Mesendoderm (in vitro differentiated cells): ENCODE results near the gene TRPM2.

Source experiments
- DNase-seq: peaks from one replicate; pipeline ENCODE4 v3.0.0; 2013
- H2AK5ac ChIP-seq: 2 replicates; pipeline ENCODE4 v1.6.1; 2013; ENCODE audit warnings: low read length, inconsistent platforms
- H2BK120ac ChIP-seq: 2 replicates; pipeline ENCODE4 v1.6.1; 2013; ENCODE audit warnings: low read depth, mild to moderate bottlenecking, low read length, moderate library complexity, mixed read lengths
- H2BK15ac ChIP-seq: replicated peaks from 2 replicates; pipeline ENCODE4 v1.6.1; 2013; ENCODE audit warnings: low read depth, mild to moderate bottlenecking, moderate library complexity
- H2BK5ac ChIP-seq: 2 replicates; pipeline ENCODE4 v1.6.1; 2013; ENCODE audit warnings: low read length, inconsistent platforms
- H3K18ac ChIP-seq: 2 replicates; pipeline ENCODE4 v1.6.1; 2013; ENCODE audit warnings: mild to moderate bottlenecking, low read length, mixed read lengths
- H3K23ac ChIP-seq: one replicate; pipeline ENCODE4 v1.6.1; 2013; ENCODE audit warnings: low read length
- H3K27ac ChIP-seq: 2 replicates; pipeline ENCODE4 v1.5.1; 2013; ENCODE audit warnings: low read depth, mild to moderate bottlenecking, inconsistent platforms, low read length, moderate library complexity
- H3K27me3 ChIP-seq: 2 replicates; pipeline ENCODE4 v1.6.1; 2013; ENCODE audit warnings: low read length, control low read depth, mild to moderate bottlenecking, inconsistent platforms; ENCODE audit not compliant: insufficient read depth, poor library complexity
- H3K36me3 ChIP-seq: 2 replicates; pipeline ENCODE4 v1.6.1; 2013; ENCODE audit warnings: low read length, inconsistent platforms; ENCODE audit not compliant: control insufficient read depth, insufficient read depth
- H3K4ac ChIP-seq: one replicate; pipeline ENCODE4 v1.6.1; 2013; ENCODE audit warnings: low read depth, mild to moderate bottlenecking, low read length, moderate library complexity
- H3K4me1 ChIP-seq: 2 replicates; pipeline ENCODE4 v1.6.1; 2013; ENCODE audit warnings: low read depth, low read length, inconsistent platforms; ENCODE audit not compliant: control insufficient read depth
- H3K4me2 ChIP-seq: 2 replicates; pipeline ENCODE4 v1.6.1; 2013; ENCODE audit warnings: low read length
- H3K4me3 ChIP-seq: 2 replicates; pipeline ENCODE4 v1.5.1; 2013; ENCODE audit warnings: mild to moderate bottlenecking, low read length
- H3K56ac ChIP-seq: one replicate; pipeline ENCODE4 v1.6.1; 2013; ENCODE audit warnings: low read length
- H3K79me1 ChIP-seq: 2 replicates; pipeline ENCODE4 v1.6.1; 2013; ENCODE audit warnings: low read length, inconsistent platforms
- H3K79me2 ChIP-seq: 2 replicates; pipeline ENCODE4 v1.6.1; 2013; ENCODE audit warnings: mild to moderate bottlenecking, low read length; ENCODE audit not compliant: control insufficient read depth, insufficient read depth
- H3K9ac ChIP-seq: 2 replicates; pipeline ENCODE4 v1.6.1; 2013; ENCODE audit warnings: low read length, inconsistent platforms
- H4K5ac ChIP-seq: one replicate; pipeline ENCODE4 v1.6.1; 2013; ENCODE audit warnings: low read length
- H4K8ac ChIP-seq: one replicate; pipeline ENCODE4 v1.6.1; 2013; ENCODE audit warnings: low read depth, mild to moderate bottlenecking, control low read depth, low read length, moderate library complexity
- WGBS: extraction: QIAGEN DNeasy Blood & Tissue Kit; methylation state at CpG from one replicate; pipeline ENCODE4 v1.1.7; 2013; ENCODE audit warnings: low lambda C conversion rate, missing lambda C conversion rate; ENCODE audit not compliant: insufficient coverage; ENCODE audit errors: extremely low coverage; 5-methylcytosine and 5-hydroxymethylcytosine counted together

Gene TRPM2

GRCh38 chr21:44334329-44335030 is 18.9 kb upstream of the TRPM2 start:
- no peak overlapping the region for H3K4me3 ChIP-seq
- H3K27me3 ChIP-seq = no peaks in the 10 kb centered on the region
- no peak overlapping the region for H4K8ac ChIP-seq
- H3K36me3 ChIP-seq = no peaks in the 10 kb centered on the region
- no peak overlapping the region for H3K9ac ChIP-seq
- no peak overlapping the region for H3K27ac ChIP-seq
- H4K5ac ChIP-seq = no peak overlapping the region
- H3K79me1 ChIP-seq = no peaks in the 10 kb centered on the region
- no peak overlapping the region for H2BK5ac ChIP-seq
- H3K4me2 ChIP-seq = no peak overlapping the region
- peaks cover 5% of the 10 kb centered on the region for H3K4me1 ChIP-seq
- H2AK5ac ChIP-seq = no peak overlapping the region
- H2BK120ac ChIP-seq = no peak overlapping the region
- no peak overlapping the region for H3K23ac ChIP-seq
- H3K56ac ChIP-seq = no peak overlapping the region
- DNase-seq = no peak
- no peak overlapping the region for H2BK15ac ChIP-seq
- no peak overlapping the region for H3K18ac ChIP-seq
- WGBS = no CpG with 5 or more reads among the region's 26 CpGs
- no peaks in the 10 kb centered on the region for H3K79me2 ChIP-seq
- H3K4ac ChIP-seq = no peak overlapping the region

GRCh38 chr21:44335266-44336059 is 18.0 kb upstream of the TRPM2 start:
- H3K79me2 ChIP-seq = no peaks in the 10 kb centered on the region
- H4K5ac ChIP-seq = no peak overlapping the region
- DNase-seq = no peak
- no peak overlapping the region for H3K9ac ChIP-seq
- no peak overlapping the region for H3K4ac ChIP-seq
- no peaks in the 10 kb centered on the region for H3K36me3 ChIP-seq
- H3K4me3 ChIP-seq = no peak overlapping the region
- H2BK15ac ChIP-seq = no peak overlapping the region
- H3K23ac ChIP-seq = no peak overlapping the region
- no peak overlapping the region for H3K56ac ChIP-seq
- H2BK5ac ChIP-seq = no peak overlapping the region
- no peaks in the 10 kb centered on the region for H3K27me3 ChIP-seq
- no peak overlapping the region for H4K8ac ChIP-seq
- no peak overlapping the region for H2AK5ac ChIP-seq
- H2BK120ac ChIP-seq = no peak overlapping the region
- peaks cover 7% of the 10 kb centered on the region for H3K4me1 ChIP-seq
- WGBS = no CpG with 5 or more reads among the region's 24 CpGs
- H3K79me1 ChIP-seq = no peaks in the 10 kb centered on the region
- no peak overlapping the region for H3K4me2 ChIP-seq
- no peak overlapping the region for H3K18ac ChIP-seq
- H3K27ac ChIP-seq = no peak overlapping the region

- Histone ChIP-seq H3K56ac (no peak overlapping the region), H3K79me2 (no peaks in the 10 kb centered on the region), H2BK5ac (no peak overlapping the region), H3K27me3 (no peaks in the 10 kb centered on the region), H3K4me3 (no peak overlapping the region), H3K4me2 (no peak overlapping the region), H3K27ac (no peak overlapping the region), H2BK120ac (no peak overlapping the region), H3K9ac (no peak overlapping the region), H3K18ac (no peak overlapping the region), H2AK5ac (no peak overlapping the region), H2BK15ac (no peak overlapping the region), H4K8ac (no peak overlapping the region), H3K4ac (no peak overlapping the region), H4K5ac (no peak overlapping the region), H3K79me1 (no peaks in the 10 kb centered on the region), H3K36me3 (no peaks in the 10 kb centered on the region), H3K23ac (no peak overlapping the region), H3K4me1 (peaks cover 7% of the 10 kb centered on the region)
- no CpG with 5 or more reads among the region's 3 CpGs for WGBS
- DNase-seq = no peak
These were observed 16.0 kb upstream of the TRPM2 start for GRCh38 chr21:44337449-44337848.

- Histone ChIP-seq H4K5ac (no peak overlapping the region), H3K27me3 (no peaks in the 10 kb centered on the region), H2AK5ac (no peak overlapping the region), H3K18ac (no peak overlapping the region), H3K23ac (no peak overlapping the region), H3K4me3 (no peak overlapping the region), H3K36me3 (no peaks in the 10 kb centered on the region), H3K27ac (no peak overlapping the region), H3K56ac (peak overlapping the region; percentile 15), H3K4ac (peak overlapping the region; percentile 56), H3K4me1 (peaks cover 10% of the 10 kb centered on the region), H2BK120ac (no peak overlapping the region), H3K79me2 (no peaks in the 10 kb centered on the region), H2BK5ac (no peak overlapping the region), H3K9ac (peak overlapping the region; percentile 20), H2BK15ac (no peak overlapping the region), H3K79me1 (no peaks in the 10 kb centered on the region), H4K8ac (no peak overlapping the region), H3K4me2 (peak overlapping the region; percentile 10)
- peak; percentile 80 for DNase-seq
- no CpG with 5 or more reads among the region's 47 CpGs for WGBS
These were observed 15.2 kb upstream of the TRPM2 start for GRCh38 chr21:44337941-44338895.

- Histone ChIP-seq H3K27ac (peak within 1 kb of the TSS; percentile 98), H3K79me2 (no peaks in the 10 kb centered on the region), H4K8ac (peak within 1 kb of the TSS; percentile 17), H3K4me2 (peak within 1 kb of the TSS; percentile 98), H3K23ac (no peak within 1 kb of the TSS), H3K56ac (peak within 1 kb of the TSS; percentile 98), H2BK120ac (no peak within 1 kb of the TSS), H3K18ac (peak within 1 kb of the TSS; percentile 94), H2BK15ac (no peak within 1 kb of the TSS), H3K27me3 (no peaks in the 10 kb centered on the region), H3K4ac (peak within 1 kb of the TSS; percentile 90), H3K9ac (peak within 1 kb of the TSS; percentile 98), H3K36me3 (no peaks in the 10 kb centered on the region), H3K79me1 (no peaks in the 10 kb centered on the region), H2BK5ac (peak within 1 kb of the TSS; percentile 87), H2AK5ac (peak within 1 kb of the TSS; percentile 95), H3K4me3 (peak within 1 kb of the TSS; percentile 94), H4K5ac (peak within 1 kb of the TSS; percentile 68), H3K4me1 (peaks cover 10% of the 10 kb centered on the region)
- WGBS = no CpG with 5 or more reads among the region's 90 CpGs
- peak; percentile 97 for DNase-seq
These were observed 14.2 kb upstream of the TRPM2 start, which contains the start of gene CFAP410 for GRCh38 chr21:44338971-44339910. CFAP410 (minus strand) TSS chr21:44339390; CDS start chr21:44339194, 196 bp downstream.
